Measurements from ENCODE around the gene LRRC25. TPM values are rescaled to one million over a fixed set of nuclear protein-coding genes. Genes with fewer than 3 reads are reported as not detected.
A peak's percentile ranks its signal among the peaks of the same experiment; 100 is the strongest.

LRRC25 gene
- total RNA-seq, 1 experiment from 2014 or later: 0.31 TPM

GRCh38 chr19:18435178-18435841 is 37.9 kb upstream of the LRRC25 start:
- POLR2A ChIA-PET: interaction anchor here (2.0 kb wide), 1 partner anchor 16 kb away, joined by 12 read pairs; the partner anchor contains the start of gene SSBP4
- Mint-ChIP-seq H3K4me1 (peaks cover 39% of the 10 kb centered on the region), H3K4me3 (no peak overlapping the region), H3K9me3 (no peaks in the 10 kb centered on the region), H3K27me3 (ENCODE audit: low read depth) (no peaks in the 10 kb centered on the region), H3K36me3 (peaks cover 3% of the 10 kb centered on the region), H3K27ac (no peak overlapping the region)
- DNase-seq (ENCODE audit: low spot score): no peak
- no peak for TF ChIP-seq ZNF396 (CRISPR knock-in tag; IDR thresholded peaks at IDR 0.05; ENCODE audit: borderline replicate concordance)
- TF ChIP-seq NFE2L1 (CRISPR knock-in tag; IDR thresholded peaks at IDR 0.05): no peak
- TF ChIP-seq ELF4 (CRISPR knock-in tag; IDR thresholded peaks at IDR 0.05; ENCODE audit: low read depth): no peak
- CTCF ChIA-PET: interaction anchor here (0.6 to 2.5 kb wide), 5 partner anchors 13 to 412 kb away, joined by 3 to 9 read pairs (median 3); no protein-coding TSS in a partner anchor
- no peak for ATAC-seq

DNA sequence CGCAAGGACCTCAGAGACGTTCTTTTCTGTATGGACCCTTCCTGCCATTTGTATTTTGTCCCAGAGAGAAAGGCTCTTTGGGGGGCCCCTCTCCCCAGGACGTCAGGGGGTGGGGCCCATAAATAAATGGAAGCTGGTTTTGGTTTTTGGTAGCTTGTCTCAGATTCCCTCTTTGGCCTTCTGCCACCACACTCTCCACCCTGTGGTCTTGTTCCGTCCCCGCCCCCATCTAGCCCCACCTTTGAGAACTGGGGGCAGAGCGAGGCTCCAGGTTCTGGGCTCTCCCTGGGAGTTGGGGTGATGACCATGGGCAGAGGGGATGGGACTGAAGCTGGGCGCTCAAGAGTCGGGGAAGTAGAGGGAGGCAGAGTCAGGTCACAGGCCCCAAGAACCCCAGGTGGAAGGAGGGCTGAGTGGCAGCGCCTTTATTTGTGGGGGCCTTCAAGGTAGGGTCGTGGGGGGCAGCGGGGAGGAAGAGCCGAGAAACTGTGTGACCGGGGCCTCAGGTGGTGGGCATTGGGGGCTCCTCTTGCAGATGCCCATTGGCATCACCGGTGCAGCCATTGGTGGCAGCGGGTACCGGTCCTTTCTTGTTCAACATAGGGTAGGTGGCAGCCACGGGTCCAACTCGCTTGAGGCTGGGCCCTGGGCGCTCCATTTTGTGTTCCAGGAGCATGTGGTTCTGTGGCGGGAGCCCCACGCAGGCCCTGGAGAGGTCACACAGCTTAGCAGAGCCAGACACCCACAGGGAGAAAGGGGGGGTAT is 37.2 kb upstream of the LRRC25 start:
- Mint-ChIP-seq H3K27ac (no peak overlapping the region), H3K9me3 (no peaks in the 10 kb centered on the region), H3K4me1 (peaks cover 38% of the 10 kb centered on the region), H3K4me3 (peak overlapping the region; percentile 61), H3K36me3 (peaks cover 3% of the 10 kb centered on the region), H3K27me3 (ENCODE audit: low read depth) (no peaks in the 10 kb centered on the region)
- no peak for ATAC-seq
- ChIA-PET CTCF (interaction anchor here (0.7 to 2.5 kb wide), 7 partner anchors 12 to 155 kb away, joined by 3 to 9 read pairs (median 3); partner anchors contain the start of gene GDF15), POLR2A (interaction anchor here (0.9 to 2.0 kb wide), 2 partner anchors 16 to 18 kb away, joined by 3 to 12 read pairs; partner anchors contain the start of gene SSBP4)
- no peak for TF ChIP-seq OVOL2 (CRISPR knock-in tag; IDR thresholded peaks at IDR 0.05; ENCODE audit: borderline replicate concordance)
- TF ChIP-seq GTF2I (CRISPR knock-in tag; conservative IDR thresholded peaks at IDR 0.05): no peak
- TF ChIP-seq ARID4B (CRISPR knock-in tag; IDR thresholded peaks at IDR 0.05; ENCODE audit: borderline replicate concordance): no peak
- no peak for TF ChIP-seq FOXP4 (CRISPR knock-in tag; IDR thresholded peaks at IDR 0.05)
- TF ChIP-seq ZMAT4 (CRISPR knock-in tag; IDR thresholded peaks at IDR 0.05): no peak
- DNase-seq (ENCODE audit: low spot score): no peak

GRCh38 chr19:18433735-18434398 is 36.4 kb upstream of the LRRC25 start:
- DNase-seq (ENCODE audit: low spot score): peak; percentile 76
- Mint-ChIP-seq H3K4me3 (peak overlapping the region; percentile 61), H3K9me3 (no peaks in the 10 kb centered on the region), H3K36me3 (peaks cover 3% of the 10 kb centered on the region), H3K27ac (no peak overlapping the region), H3K4me1 (peaks cover 31% of the 10 kb centered on the region), H3K27me3 (ENCODE audit: low read depth) (no peaks in the 10 kb centered on the region)
- CTCF ChIA-PET: interaction anchor here (1.0 to 2.5 kb wide), 7 partner anchors 12 to 154 kb away, joined by 3 to 9 read pairs (median 4); partner anchors contain the start of gene GDF15
- POLR2A ChIA-PET: interaction anchor here (0.9 to 2.0 kb wide), 2 partner anchors 15 to 17 kb away, joined by 3 to 12 read pairs; partner anchors contain the start of gene SSBP4
- ATAC-seq: peak; percentile 18
- TF ChIP-seq, protein P1, sequence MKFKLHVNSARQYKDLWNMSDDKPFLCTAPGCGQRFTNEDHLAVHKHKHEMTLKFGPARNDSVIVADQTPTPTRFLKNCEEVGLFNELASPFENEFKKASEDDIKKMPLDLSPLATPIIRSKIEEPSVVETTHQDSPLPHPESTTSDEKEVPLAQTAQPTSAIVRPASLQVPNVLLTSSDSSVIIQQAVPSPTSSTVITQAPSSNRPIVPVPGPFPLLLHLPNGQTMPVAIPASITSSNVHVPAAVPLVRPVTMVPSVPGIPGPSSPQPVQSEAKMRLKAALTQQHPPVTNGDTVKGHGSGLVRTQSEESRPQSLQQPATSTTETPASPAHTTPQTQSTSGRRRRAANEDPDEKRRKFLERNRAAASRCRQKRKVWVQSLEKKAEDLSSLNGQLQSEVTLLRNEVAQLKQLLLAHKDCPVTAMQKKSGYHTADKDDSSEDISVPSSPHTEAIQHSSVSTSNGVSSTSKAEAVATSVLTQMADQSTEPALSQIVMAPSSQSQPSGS (CRISPR knock-in tag; IDR thresholded peaks at IDR 0.05; ENCODE audit: borderline replicate concordance, low read depth): no peak
- TF ChIP-seq TP53 (CRISPR knock-in tag; IDR thresholded peaks at IDR 0.05) (no peak), ZBTB21 (CRISPR knock-in tag; IDR thresholded peaks at IDR 0.05; ENCODE audit: borderline replicate concordance) (no peak), ZNF232 (CRISPR knock-in tag; IDR thresholded peaks at IDR 0.05) (no peak), STAT6 (CRISPR knock-in tag; conservative IDR thresholded peaks at IDR 0.05; ENCODE audit: low read depth) (no peak), TEAD4 (CRISPR knock-in tag; IDR thresholded peaks at IDR 0.05) (no peak)

Measured in WTC11 (cell line).